Right atrium auricular region (tissue), 2 donors: ENCODE measurements around the gene SLC9C2. TPM values are rescaled to one million over a fixed set of nuclear protein-coding genes. Genes with fewer than 3 reads are reported as not detected.

Experiments
- DNase-seq: peaks from one replicate; pipeline ENCODE4 v3.0.0-alpha.2; 2019; ENCODE audit warnings: low spot score
- H3K27ac ChIP-seq, 2 donors: fragments of 200-600 bp; sonication (generic); 1 replicate in 1 of 2; 2 replicates in 1 of 2; pipeline ENCODE4 v1.5.1; 2016 to 2019
- H3K27me3 ChIP-seq, 2 donors: fragments of 200-600 bp; sonication (generic); one replicate each; pipeline versions ENCODE4 v1.5.1 to v1.6.0; 2017 to 2019
- H3K36me3 ChIP-seq: fragments of 200-600 bp; sonication (generic); one replicate; pipeline ENCODE4 v1.5.1; 2016
- H3K4me1 ChIP-seq, 2 donors: fragments of 200-600 bp; sonication (generic); one replicate each; pipeline versions ENCODE4 v1.5.1 to v1.6.0; 2017 to 2019
- H3K4me3 ChIP-seq, 2 donors: fragments of 200-600 bp; sonication (generic); 1 replicate in 1 of 2; 2 replicates in 1 of 2; pipeline ENCODE4 v1.5.1; 2017 to 2019; ENCODE audit warnings: mild to moderate bottlenecking in 1 of 2, moderate library complexity in 1 of 2
- H3K9me3 ChIP-seq, 2 donors: fragments of 200-600 bp; sonication (generic); one replicate each; pipeline ENCODE4 v1.5.1; 2019
- CTCF ChIP-seq, 2 donors: fragments of 200-600 bp; sonication (generic); IDR thresholded peaks; one replicate each; pipeline ENCODE4 v1.5.1; 2019; ENCODE audit warnings: antibody characterized with exemption in 2 of 2
- total RNA-seq, 2 donors: library from RNA; depleted of rRNA; stranded (reverse); fragments of >200 nt; gene quantifications; one replicate each; pipeline ENCODE4 v1.1.0, GENCODE V29; 2016

SLC9C2 gene
- total RNA-seq, 2 donors from 2014 or later, result 0.24 TPM; not detected in 1

GRCh38 chr1:173581383-173582079 lies 21.3 kb downstream of the SLC9C2 start:
- no peak overlapping the region for H3K27ac ChIP-seq
- no peaks in the 10 kb centered on the region for H3K9me3 ChIP-seq
- no peak for DNase-seq
- no peak overlapping the region for H3K4me3 ChIP-seq
- no peak for TF ChIP-seq CTCF (IDR thresholded peaks at IDR 0.05)
- H3K36me3 ChIP-seq, result no peaks in the 10 kb centered on the region
- no peaks in the 10 kb centered on the region for H3K4me1 ChIP-seq
- H3K27me3 ChIP-seq, result no peaks in the 10 kb centered on the region

GRCh38 chr1:173580658-173581057 lies 22.2 kb downstream of the SLC9C2 start:
- H3K4me3 ChIP-seq, result no peak overlapping the region
- H3K36me3 ChIP-seq, result no peaks in the 10 kb centered on the region
- TF ChIP-seq CTCF (IDR thresholded peaks at IDR 0.05), result no peak
- no peaks in the 10 kb centered on the region for H3K4me1 ChIP-seq
- no peak for DNase-seq
- H3K27ac ChIP-seq, result no peak overlapping the region
- no peaks in the 10 kb centered on the region for H3K27me3 ChIP-seq
- H3K9me3 ChIP-seq, result no peaks in the 10 kb centered on the region

GRCh38 chr1:173580071-173580470 lies 22.8 kb downstream of the SLC9C2 start:
- Histone ChIP-seq H3K27me3 (no peaks in the 10 kb centered on the region), H3K4me3 (no peak overlapping the region), H3K36me3 (no peaks in the 10 kb centered on the region), H3K9me3 (no peaks in the 10 kb centered on the region), H3K4me1 (no peaks in the 10 kb centered on the region), H3K27ac (no peak overlapping the region)
- no peak for DNase-seq
- TF ChIP-seq CTCF (IDR thresholded peaks at IDR 0.05), result no peak

- H3K36me3 ChIP-seq, result no peaks in the 10 kb centered on the region
- H3K9me3 ChIP-seq, result no peaks in the 10 kb centered on the region
- no peak for DNase-seq
- no peaks in the 10 kb centered on the region for H3K4me1 ChIP-seq
- H3K4me3 ChIP-seq, result no peak overlapping the region
- no peak for TF ChIP-seq CTCF (IDR thresholded peaks at IDR 0.05)
- H3K27me3 ChIP-seq, result no peaks in the 10 kb centered on the region
- H3K27ac ChIP-seq, result no peak overlapping the region
Observed at GRCh38 chr1:173573596-173573995, 29.3 kb downstream of the SLC9C2 start.

- Histone ChIP-seq H3K4me1 (no peaks in the 10 kb centered on the region), H3K9me3 (peaks cover 0 to 3% of the 10 kb centered on the region in 2 donors), H3K36me3 (no peaks in the 10 kb centered on the region), H3K27ac (no peak overlapping the region), H3K4me3 (no peak overlapping the region), H3K27me3 (no peaks in the 10 kb centered on the region)
- no peak for TF ChIP-seq CTCF (IDR thresholded peaks at IDR 0.05)
- no peak for DNase-seq
Observed at GRCh38 chr1:173572201-173572873, 30.5 kb downstream of the SLC9C2 start.
